ENCODE data around the gene RRP15. TPM values are rescaled to one million over a fixed set of nuclear protein-coding genes. Genes with fewer than 3 reads are reported as not detected.

Gene RRP15
- total and polyA plus RNA-seq, 9 of the 15 experiments (the other 6 are each of a cell fraction or from before 2014, with no cell fraction given): 9.5 to 58.1 (median 29.3) TPM

DNA sequence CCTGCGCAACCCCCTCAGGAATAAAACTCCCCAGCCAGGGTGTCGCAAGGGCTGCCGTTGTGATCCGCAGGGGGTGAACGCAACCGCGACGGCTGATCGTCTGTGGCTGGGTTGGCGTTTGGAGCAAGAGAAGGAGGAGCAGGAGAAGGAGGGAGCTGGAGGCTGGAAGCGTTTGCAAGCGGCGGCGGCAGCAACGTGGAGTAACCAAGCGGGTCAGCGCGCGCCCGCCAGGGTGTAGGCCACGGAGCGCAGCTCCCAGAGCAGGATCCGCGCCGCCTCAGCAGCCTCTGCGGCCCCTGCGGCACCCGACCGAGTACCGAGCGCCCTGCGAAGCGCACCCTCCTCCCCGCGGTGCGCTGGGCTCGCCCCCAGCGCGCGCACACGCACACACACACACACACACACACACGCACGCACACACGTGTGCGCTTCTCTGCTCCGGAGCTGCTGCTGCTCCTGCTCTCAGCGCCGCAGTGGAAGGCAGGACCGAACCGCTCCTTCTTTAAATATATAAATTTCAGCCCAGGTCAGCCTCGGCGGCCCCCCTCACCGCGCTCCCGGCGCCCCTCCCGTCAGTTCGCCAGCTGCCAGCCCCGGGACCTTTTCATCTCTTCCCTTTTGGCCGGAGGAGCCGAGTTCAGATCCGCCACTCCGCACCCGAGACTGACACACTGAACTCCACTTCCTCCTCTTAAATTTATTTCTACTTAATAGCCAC, 60.7 kb downstream of the RRP15 start (continued):
- 0 out of 2 replicates have a peak, but pooled peaks have one; percentile 29 for TF ChIP-seq BCOR (IDR thresholded peaks at IDR 0.05)
- TF ChIP-seq, protein P1, sequence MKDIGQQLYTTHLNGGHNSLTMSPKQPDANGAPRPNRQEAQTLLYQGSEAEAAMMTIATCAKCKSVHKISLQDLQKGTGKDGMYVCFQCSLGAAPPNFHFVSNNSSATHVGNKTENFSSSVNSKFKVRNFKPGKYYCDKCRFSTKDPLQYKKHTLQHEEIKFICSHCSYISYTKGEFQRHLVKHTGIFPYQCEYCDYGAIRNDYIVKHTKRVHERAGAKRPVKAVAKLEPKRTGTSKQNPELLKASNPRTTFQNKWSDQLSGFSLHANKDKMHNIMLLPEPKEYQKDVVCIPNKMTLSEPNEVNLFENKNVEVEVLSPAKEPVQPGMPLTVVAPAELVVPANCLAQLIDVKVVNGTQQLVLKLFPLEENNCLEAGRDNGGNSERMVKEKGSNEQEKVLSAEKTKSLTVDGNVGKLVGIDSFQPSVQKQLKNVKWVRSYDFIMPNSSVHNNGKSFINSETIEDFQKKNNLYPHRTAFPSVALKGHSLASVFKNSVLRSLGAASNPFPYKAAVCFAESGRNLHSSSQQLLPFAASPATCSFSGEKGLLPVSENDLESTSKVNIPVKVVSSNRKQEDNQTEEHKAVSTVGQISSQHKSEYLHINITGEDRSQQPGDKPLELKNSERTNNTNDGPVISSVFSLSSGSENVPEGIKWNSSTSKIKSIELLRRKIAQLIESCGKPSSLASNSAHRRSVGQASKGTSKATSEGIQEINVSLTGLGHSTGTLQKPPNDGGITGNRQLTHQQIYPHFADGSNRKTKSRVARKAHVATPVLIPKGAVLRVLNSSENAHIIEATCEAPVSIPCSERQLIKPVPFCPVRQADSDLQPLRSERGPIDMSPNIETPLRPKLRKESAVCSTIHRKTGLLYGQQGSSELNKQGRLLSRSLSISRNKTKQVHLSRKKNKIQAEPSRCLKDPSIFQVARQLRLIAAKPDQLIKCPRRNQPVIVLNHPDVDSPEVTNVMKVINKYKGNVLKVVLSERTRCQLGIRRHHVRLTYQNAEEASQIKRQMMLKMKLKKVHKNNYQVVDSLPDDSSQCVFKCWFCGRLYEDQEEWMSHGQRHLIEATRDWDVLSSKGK (CRISPR knock-in tag; IDR thresholded peaks at IDR 0.05): no peak
- TF ChIP-seq, protein P2, sequence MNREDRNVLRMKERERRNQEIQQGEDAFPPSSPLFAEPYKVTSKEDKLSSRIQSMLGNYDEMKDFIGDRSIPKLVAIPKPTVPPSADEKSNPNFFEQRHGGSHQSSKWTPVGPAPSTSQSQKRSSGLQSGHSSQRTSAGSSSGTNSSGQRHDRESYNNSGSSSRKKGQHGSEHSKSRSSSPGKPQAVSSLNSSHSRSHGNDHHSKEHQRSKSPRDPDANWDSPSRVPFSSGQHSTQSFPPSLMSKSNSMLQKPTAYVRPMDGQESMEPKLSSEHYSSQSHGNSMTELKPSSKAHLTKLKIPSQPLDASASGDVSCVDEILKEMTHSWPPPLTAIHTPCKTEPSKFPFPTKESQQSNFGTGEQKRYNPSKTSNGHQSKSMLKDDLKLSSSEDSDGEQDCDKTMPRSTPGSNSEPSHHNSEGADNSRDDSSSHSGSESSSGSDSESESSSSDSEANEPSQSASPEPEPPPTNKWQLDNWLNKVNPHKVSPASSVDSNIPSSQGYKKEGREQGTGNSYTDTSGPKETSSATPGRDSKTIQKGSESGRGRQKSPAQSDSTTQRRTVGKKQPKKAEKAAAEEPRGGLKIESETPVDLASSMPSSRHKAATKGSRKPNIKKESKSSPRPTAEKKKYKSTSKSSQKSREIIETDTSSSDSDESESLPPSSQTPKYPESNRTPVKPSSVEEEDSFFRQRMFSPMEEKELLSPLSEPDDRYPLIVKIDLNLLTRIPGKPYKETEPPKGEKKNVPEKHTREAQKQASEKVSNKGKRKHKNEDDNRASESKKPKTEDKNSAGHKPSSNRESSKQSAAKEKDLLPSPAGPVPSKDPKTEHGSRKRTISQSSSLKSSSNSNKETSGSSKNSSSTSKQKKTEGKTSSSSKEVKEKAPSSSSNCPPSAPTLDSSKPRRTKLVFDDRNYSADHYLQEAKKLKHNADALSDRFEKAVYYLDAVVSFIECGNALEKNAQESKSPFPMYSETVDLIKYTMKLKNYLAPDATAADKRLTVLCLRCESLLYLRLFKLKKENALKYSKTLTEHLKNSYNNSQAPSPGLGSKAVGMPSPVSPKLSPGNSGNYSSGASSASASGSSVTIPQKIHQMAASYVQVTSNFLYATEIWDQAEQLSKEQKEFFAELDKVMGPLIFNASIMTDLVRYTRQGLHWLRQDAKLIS (CRISPR knock-in tag; IDR thresholded peaks at IDR 0.05): no peak
- TF ChIP-seq CCAR2 (IDR thresholded peaks at IDR 0.05; ENCODE audit: low read depth, low read length): no peak

Data from K562 (cell line).